Subcutaneous adipose tissue (tissue), 4 donors: Measurements from ENCODE around the gene CD44. TPM values are rescaled to one million over a fixed set of nuclear protein-coding genes. Genes with fewer than 3 reads are reported as not detected.

Experiments used
- total RNA-seq, 4 donors: library from RNA; depleted of rRNA; stranded (reverse); fragments of >200 nt; gene quantifications; one replicate each; pipeline ENCODE4 v1.1.0, GENCODE V29; 2016
- TF ChIP-seq, protein P1 (sequence below): fragments of 450-650 bp; IDR thresholded peaks from one replicate; pipeline ENCODE4 v1.5.1; 2016; ENCODE audit warnings: low read depth, mild to moderate bottlenecking, control low read depth, antibody characterized with exemption, moderate library complexity

CD44 gene
- total RNA-seq, 4 donors from 2014 or later, result 103 to 438 (median 231) TPM

DNA sequence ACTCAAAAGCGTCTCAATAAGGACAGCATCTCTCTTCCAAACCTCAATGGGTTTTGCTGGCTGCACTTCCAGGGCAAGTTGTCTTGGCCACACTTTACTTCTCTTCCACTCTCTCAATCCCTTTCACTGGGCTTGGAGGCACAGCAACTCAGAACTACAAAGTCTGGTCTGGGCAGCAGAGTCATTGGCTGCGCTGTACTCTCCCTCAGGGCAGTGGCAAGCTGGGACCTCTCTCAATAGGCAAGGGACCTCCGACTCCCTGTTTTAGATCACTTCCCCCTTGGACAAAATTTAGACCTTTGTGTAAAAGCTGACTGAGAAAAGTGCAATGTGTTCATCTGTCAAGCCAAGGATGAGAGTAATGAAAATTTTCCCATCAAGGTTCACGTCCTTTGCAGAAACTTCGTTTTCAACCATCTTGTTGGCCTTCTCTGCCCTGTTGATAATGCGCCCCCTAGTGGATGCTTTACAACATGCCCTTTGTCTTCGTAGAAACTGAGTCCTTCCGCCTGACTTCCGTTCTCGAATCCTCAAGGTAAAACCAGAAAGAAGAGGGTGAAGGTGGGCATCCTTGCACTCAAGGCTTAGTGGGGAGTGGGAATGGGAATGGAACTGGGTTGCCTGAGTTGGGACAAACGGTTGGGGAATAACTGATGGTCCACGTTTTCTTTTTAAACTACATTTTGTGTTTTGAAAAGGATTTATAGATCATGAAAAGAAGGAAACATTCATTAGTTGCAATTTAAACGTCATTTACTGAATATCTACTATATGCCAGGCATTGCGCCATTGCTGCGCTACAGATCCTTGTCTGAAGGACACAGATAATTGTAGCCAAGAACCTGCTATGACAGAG lies 99.1 kb downstream of the CD44 start:
- TF ChIP-seq, protein P1, sequence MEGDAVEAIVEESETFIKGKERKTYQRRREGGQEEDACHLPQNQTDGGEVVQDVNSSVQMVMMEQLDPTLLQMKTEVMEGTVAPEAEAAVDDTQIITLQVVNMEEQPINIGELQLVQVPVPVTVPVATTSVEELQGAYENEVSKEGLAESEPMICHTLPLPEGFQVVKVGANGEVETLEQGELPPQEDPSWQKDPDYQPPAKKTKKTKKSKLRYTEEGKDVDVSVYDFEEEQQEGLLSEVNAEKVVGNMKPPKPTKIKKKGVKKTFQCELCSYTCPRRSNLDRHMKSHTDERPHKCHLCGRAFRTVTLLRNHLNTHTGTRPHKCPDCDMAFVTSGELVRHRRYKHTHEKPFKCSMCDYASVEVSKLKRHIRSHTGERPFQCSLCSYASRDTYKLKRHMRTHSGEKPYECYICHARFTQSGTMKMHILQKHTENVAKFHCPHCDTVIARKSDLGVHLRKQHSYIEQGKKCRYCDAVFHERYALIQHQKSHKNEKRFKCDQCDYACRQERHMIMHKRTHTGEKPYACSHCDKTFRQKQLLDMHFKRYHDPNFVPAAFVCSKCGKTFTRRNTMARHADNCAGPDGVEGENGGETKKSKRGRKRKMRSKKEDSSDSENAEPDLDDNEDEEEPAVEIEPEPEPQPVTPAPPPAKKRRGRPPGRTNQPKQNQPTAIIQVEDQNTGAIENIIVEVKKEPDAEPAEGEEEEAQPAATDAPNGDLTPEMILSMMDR, result no peak

DNA sequence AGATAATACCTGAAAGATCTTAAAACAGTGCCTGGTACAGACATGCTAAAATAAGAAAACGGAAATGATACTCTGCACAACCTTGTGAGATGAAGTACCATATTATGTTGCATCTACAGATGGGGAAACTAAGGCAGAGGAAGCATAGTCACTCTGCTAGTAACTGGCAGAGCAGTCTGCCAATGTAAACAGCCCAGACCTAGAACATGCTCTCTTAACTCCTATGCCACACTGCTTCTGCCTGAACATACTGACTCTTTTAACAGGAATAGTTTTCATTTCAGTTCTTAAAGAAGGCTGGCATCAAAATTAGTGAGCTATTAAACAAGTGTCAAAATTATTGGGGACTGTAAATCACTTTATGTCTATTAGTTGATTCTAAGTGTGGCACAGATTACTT lies 99.9 kb downstream of the CD44 start:
- TF ChIP-seq, protein P1, result no peak

DNA sequence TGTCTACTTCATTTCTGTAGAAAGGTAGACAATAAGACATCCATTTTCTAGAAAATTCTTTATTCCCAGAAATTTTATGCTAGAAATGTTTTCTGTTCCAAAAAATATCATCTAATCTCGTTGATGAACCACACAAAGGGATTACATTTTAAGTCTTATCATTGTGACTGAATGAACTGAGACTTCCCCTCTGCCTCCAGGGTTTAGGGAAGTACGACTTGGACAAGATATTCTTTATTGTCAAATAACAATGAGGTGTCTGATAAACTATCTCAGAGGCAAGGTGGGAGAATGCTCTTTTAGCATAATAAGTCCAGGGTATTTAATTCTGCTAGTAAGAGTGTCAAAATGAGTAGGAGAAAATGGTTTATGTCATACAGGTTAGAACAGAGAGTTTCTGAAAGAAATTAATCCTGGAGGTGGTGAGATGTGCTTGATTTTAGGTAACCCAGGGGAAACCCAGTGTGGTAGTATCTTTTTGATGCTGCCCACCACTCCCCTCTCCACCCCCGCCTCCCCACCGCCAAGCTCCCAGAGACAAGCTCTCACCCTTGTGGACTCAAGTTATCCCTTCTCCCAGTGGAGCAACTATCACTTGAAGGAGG lies 100.6 kb downstream of the CD44 start:
- TF ChIP-seq, protein P1, result no peak

DNA sequence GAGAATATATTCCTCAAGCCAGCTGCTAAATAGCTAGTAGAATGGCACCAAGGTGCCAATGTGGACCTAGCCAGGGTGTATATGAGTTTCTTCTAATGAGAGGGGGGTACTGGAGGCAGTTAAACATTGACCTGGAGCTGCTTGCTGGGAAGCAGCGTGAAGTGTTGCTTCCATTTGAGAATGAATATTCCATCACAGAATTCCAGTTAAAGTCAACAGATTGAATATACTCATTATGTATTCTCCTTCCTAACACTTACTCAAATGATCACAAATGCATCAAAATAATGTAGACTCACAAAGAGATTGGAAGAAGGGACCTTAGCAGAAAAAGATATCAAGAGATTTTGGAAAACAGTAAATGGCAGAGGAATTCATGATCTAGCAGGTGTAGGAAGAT lies 102.1 kb downstream of the CD44 start:
- TF ChIP-seq, protein P1, result no peak

DNA sequence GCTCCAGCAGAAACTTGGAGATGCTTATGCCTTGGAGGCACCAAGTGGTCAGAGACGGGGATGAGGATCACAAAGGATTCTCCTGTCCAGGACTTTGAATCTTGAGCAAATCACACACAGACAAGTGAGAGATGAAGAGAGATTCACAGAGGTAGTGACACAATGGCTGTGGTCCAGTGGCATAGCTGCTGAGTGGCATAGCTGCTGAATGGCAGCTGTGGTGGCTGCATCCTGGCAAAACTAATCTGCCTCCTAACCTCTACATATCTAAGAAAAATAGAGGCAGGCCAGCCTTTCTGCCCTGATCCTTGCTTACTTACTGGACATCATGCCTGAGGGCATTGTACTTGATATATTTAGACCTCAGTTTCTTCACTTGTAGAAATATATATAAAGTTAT lies 102.6 kb downstream of the CD44 start:
- TF ChIP-seq, protein P1, result no peak

DNA sequence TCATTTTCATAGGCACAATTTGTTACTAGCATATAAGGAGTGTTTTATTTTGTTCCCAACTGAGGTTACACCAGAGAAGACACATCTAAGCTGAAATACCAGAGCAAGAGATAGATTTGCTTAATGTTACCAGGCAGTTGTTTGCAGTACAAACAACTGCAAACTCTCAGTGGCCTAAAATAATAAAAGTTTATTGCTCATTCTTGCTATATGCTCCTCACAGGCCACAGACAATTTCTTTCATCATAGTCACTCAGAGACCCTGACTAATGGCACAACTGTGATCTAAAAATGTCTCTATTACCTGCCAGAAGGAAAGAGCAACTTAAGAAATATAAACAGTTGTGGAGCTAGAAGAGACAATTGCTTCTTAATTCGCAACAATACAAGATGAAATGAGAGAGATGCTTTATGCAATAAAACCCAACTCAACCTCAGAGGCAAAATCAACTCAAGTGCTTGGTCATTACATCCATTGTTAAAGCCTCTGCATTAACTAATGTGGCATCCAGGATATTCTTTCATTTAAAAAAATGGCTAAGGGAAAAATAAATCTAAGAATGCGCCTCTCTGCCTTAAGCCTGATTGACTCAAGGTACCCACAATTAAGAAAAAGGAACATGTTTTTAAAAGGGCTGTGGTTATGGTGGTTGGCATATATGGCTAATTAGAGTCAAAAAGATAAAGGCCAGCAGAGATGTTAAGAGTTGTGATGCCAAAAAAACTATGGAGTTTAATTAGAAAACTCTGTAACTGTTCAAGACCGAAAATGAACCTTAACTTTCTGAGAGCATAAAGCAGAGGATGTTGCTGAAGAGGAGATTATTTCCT lies 103.7 kb downstream of the CD44 start:
- TF ChIP-seq, protein P1, result no peak

DNA sequence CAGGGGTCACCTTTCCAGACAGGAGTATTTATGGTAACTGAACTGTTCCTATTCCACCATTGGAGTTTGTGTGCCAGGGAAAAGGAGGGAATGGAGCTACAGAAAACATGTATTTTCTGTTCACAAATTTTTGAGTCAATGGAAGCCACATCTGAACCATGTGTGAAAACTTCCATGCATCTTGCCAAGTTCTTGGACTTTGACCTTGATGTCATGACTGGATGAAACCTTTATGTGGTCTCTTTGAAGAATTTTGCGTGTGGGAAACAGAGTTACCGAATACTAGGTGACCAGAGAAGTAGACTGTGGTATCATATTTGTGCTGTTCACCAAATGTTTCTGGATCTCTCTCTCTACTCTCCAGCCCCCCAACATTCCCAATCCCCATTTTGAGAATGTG lies 104.8 kb downstream of the CD44 start:
- TF ChIP-seq, protein P1, result no peak
